ENCODE results near the gene RNF14.

DNA sequence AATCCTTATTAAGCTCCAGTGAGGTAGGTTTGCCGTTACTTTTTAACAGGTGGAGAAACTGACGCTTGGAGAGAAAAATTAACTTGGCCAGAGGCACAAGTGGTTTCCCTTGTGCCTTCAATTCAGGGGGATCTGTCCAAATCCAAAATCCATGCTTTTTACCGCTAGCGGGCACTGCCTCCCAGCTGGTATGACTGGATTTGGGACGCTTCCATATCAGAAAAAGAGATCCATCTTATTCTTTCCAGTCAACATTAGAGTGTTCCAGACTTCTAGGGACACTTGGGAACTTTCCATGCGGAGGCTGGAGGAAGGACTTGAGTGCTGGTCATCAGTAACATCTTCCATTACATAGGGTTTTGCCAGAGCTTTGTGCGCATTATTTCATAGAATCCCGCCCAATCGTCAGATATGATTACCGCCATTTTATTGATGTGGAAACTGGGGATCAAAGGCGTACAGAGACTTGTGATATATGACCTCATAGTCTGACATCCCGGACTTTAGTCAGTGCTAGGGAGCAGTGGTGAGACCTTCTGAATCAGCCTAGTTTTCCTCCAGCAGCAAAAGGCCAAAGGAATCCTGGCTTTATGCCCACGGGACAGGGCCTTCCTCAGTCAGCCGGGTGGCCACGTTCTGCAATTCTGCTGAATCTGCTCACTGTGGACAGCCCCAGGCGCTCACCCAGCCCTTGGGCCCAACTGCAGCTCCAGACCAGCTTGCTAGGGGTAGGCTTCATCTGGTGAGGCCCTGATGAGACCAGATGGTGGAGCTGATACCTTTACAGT, 45.0 kb downstream of the RNF14 start:
- TF ChIP-seq, protein P1, sequence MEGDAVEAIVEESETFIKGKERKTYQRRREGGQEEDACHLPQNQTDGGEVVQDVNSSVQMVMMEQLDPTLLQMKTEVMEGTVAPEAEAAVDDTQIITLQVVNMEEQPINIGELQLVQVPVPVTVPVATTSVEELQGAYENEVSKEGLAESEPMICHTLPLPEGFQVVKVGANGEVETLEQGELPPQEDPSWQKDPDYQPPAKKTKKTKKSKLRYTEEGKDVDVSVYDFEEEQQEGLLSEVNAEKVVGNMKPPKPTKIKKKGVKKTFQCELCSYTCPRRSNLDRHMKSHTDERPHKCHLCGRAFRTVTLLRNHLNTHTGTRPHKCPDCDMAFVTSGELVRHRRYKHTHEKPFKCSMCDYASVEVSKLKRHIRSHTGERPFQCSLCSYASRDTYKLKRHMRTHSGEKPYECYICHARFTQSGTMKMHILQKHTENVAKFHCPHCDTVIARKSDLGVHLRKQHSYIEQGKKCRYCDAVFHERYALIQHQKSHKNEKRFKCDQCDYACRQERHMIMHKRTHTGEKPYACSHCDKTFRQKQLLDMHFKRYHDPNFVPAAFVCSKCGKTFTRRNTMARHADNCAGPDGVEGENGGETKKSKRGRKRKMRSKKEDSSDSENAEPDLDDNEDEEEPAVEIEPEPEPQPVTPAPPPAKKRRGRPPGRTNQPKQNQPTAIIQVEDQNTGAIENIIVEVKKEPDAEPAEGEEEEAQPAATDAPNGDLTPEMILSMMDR (IDR thresholded peaks at IDR 0.05): no peak
- no peak for TF ChIP-seq ZFX (IDR thresholded peaks at IDR 0.05; ENCODE audit: borderline replicate concordance)
